ENCODE results near the gene BCAN. TPM values are rescaled to one million over a fixed set of nuclear protein-coding genes. Genes with fewer than 3 reads are reported as not detected.

Gene BCAN
- total RNA-seq, 4 donors from 2014 or later: 21.9 to 50.1 (median 26.0) TPM

- TF ChIP-seq POLR2A (IDR thresholded peaks at IDR 0.05) (no peak), CTCF (IDR thresholded peaks at IDR 0.05) (no peak)
- WGBS, 2 donors: 45 to 68% methylated on average over 7 to 9 of the region's 9 CpGs
- intact Hi-C loops (cut with DNase I; ENCODE audit: low total_unique reads): loop anchor here (5.0 kb wide), 1 partner anchor 34 kb away; no protein-coding TSS in a partner anchor
- no peak overlapping the region for H3K4me3 ChIP-seq (ENCODE audit: low read depth, poor library complexity, severe bottlenecking)
- DNase-seq (ENCODE audit: low spot score in 2 of 2): no peak
Observed at GRCh38 chr1:156655904-156656516, 14.1 kb downstream of the BCAN start.

GRCh38 chr1:156656806-156657740 lies 15.2 kb downstream of the BCAN start:
- intact Hi-C loops (cut with DNase I; ENCODE audit: low total_unique reads): loop anchor here (5.0 kb wide), 1 partner anchor 35 kb away; no protein-coding TSS in a partner anchor
- TF ChIP-seq POLR2A (IDR thresholded peaks at IDR 0.05) (no peak), CTCF (IDR thresholded peaks at IDR 0.05) (peak in 1 of 3 donors; percentile 92)
- DNase-seq (ENCODE audit: low spot score in 2 of 2): peak; percentile 60 to 97
- WGBS, 2 donors: 0 to 2% methylated on average over 53 of the region's 54 CpGs
- H3K4me3 ChIP-seq (ENCODE audit: low read depth, poor library complexity, severe bottlenecking): peak overlapping the region; percentile 3

- 17 to 21% methylated on average over 15 of the region's 15 CpGs for WGBS, 2 donors
- no peak for DNase-seq (ENCODE audit: low spot score in 2 of 2)
- no peak overlapping the region for H3K4me3 ChIP-seq (ENCODE audit: low read depth, poor library complexity, severe bottlenecking)
- TF ChIP-seq CTCF (IDR thresholded peaks at IDR 0.05) (no peak), POLR2A (IDR thresholded peaks at IDR 0.05) (no peak)
- intact Hi-C loops (cut with DNase I; ENCODE audit: low total_unique reads): loop anchor here (5.0 kb wide), 1 partner anchor 36 kb away; no protein-coding TSS in a partner anchor
Observed at GRCh38 chr1:156657741-156658319, 15.9 kb downstream of the BCAN start.

GRCh38 chr1:156658496-156658895 lies 16.6 kb downstream of the BCAN start:
- WGBS, 2 donors: 88 to 90% methylated on average over 14 of the region's 14 CpGs
- TF ChIP-seq CTCF (IDR thresholded peaks at IDR 0.05) (no peak), POLR2A (IDR thresholded peaks at IDR 0.05) (no peak)
- H3K4me3 ChIP-seq (ENCODE audit: low read depth, poor library complexity, severe bottlenecking): no peak overlapping the region
- DNase-seq (ENCODE audit: low spot score in 2 of 2): no peak
- intact Hi-C loops (cut with DNase I; ENCODE audit: low total_unique reads): loop anchor here (5.0 kb wide), 1 partner anchor 36 kb away; no protein-coding TSS in a partner anchor

- TF ChIP-seq POLR2A (IDR thresholded peaks at IDR 0.05) (no peak), CTCF (IDR thresholded peaks at IDR 0.05) (no peak)
- DNase-seq (ENCODE audit: low spot score in 2 of 2): no peak
- intact Hi-C loops (cut with DNase I; ENCODE audit: low total_unique reads): loop anchor here (5.0 kb wide), 1 partner anchor 37 kb away; no protein-coding TSS in a partner anchor
- H3K4me3 ChIP-seq (ENCODE audit: low read depth, poor library complexity, severe bottlenecking): no peak overlapping the region
- WGBS, 2 donors: 64 to 75% methylated on average over 7 to 10 of the region's 10 CpGs
Observed at GRCh38 chr1:156658945-156659574, 17.1 kb downstream of the BCAN start.

Data from lower leg skin (tissue), 4 donors.